HL-60/S4 treated with phorbol 12-myristate 13-acetate at 8.2 ng/mL for 4 days and 3 days (cell line): ENCODE measurements around the gene DMXL1.
"Not testable (repeated sequence)": the region's sequence is repeated elsewhere in the genome, so short reads cannot be mapped to it uniquely, and the experiment has no call there.

Source experiments
- in situ Hi-C: fragments of 300-500 bp; cut with MboI; formaldehyde crosslinking; loops from 2 replicates; pipeline ENCODE4 v1.15.0; 2022; ENCODE audit warnings: low sequenced_read_pairs

Gene DMXL1

DNA sequence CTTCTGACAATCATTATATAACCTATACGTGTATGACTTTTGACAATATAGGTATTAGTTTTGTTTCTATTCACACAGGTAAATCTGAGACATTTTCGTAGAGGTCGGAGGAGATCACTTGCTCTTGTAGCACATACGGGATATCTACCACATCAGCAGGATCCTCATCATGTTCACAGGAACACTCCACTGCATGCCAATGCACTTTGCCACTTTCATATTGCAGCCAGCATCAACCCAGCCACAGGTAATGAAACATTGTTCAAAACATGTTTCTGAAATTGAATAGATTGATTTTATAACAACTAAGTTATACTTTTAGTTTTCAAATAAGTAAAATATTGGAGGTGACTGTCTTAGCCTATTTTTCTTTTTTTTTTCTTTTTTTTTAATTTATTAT is 50.0 kb downstream of the DMXL1 start:
- in situ Hi-C loops: no loop called here

GRCh38 chr5:119122474-119122873 is 51.6 kb downstream of the DMXL1 start:
- in situ Hi-C loops: not testable (repeated sequence)

DNA sequence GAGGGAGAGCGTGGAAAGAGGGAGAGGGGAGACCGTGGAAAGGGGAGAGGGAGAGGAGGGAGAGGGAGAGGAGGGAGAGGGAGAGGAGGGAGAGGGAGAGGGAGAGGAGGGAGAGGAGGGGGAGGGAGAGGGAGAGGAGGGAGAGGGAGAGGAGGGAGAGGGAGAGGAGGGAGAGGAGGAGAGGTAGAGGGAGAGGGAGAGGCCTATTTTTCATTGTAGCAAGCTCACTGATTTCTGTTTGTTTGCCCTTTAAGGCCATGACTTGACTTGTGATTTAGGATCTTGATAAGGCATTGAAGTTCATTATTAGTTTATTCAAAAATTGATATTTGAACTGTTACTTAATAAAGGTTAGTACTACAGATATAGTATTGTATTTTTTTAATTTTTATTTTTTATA is 52.4 kb downstream of the DMXL1 start:
- in situ Hi-C loops: no loop called here

- in situ Hi-C loops: no loop called here
These were observed 58.9 kb downstream of the DMXL1 start for GRCh38 chr5:119129770-119130169.

- in situ Hi-C loops: no loop called here
These were observed 60.8 kb downstream of the DMXL1 start for GRCh38 chr5:119131530-119132304.

DNA sequence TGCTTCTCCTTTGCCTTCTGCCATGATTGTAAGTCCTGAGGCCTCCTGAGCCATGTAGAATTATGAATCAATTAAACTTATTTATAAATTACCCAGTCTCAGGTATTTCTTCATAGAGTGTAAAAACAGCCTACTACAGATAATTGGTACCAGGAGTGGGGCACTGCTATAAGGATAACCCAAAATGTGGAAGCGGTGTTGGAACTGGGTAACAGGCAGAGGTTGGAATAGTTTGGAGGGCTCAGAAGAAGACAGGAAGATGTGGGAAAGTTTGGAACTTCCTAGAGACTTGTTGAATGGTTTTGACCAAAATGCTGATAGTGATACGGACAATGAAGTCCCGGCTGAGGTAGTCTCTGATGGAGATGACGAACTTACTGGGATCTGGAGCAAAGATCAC is 64.9 kb downstream of the DMXL1 start:
- in situ Hi-C loops: not testable (repeated sequence)

GRCh38 chr5:119136666-119137318 is 65.9 kb downstream of the DMXL1 start:
- in situ Hi-C loops: no loop called here

GRCh38 chr5:119153629-119154028 is 82.7 kb downstream of the DMXL1 start:
- in situ Hi-C loops: no loop called here

DNA sequence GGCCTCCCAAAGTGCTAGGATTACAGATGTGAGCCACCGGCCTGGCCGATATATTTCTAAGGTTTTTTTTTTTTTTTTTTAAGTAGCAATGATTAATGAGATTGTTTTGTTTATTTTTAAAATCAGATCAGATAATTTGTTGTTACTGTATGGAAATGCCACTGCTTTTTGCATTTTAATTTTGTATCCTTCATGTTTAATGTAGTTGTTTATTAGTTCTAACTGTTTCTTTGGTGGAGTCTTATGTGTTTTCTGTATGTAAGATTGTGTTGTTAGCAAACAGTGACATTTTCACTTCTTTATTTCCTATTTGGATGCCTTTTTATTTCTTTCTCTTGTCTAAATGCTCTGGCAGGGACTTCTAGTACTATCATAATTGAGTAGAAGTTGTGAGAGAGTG is 87.3 kb downstream of the DMXL1 start:
- in situ Hi-C loops: no loop called here

DNA sequence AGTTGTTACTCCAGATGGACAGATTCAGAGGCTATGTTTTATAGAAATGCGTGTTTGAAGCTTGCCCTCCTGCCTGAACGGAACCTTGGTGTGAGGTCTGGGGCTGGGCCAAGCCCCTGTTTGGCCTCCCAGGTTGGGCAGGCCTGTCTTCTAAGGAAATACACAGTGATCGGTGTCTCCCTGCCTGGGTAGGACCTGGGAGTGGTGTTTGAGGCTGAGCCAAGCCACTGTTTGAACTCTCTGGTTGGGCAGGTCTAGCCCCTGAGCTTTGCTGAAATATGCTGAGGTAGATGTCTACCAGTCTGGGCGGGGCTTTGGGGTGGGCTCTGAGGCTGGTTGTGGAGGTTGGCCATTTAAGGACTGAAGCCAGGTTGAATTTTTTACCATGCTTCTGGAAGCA is 90.5 kb downstream of the DMXL1 start:
- in situ Hi-C loops: no loop called here

DNA sequence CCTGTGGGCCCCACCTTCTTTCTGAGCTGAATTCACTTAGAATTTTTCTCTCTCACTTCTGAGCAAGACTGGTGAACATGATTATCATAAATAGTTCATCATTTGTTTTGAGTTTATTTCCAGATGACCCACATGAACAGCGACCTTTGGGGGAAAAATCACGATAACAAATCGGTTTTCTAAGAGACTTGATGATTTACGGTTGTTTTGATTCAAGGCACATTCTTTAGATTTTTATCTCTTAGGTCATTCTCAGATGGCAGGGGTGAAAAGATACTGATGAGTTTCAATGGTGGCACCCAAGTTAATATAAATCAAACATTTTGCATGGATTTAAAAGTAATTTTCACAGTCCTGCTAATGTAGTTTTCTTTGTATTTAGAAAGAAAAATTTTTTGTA is 95.1 kb downstream of the DMXL1 start:
- in situ Hi-C loops: no loop called here

DNA sequence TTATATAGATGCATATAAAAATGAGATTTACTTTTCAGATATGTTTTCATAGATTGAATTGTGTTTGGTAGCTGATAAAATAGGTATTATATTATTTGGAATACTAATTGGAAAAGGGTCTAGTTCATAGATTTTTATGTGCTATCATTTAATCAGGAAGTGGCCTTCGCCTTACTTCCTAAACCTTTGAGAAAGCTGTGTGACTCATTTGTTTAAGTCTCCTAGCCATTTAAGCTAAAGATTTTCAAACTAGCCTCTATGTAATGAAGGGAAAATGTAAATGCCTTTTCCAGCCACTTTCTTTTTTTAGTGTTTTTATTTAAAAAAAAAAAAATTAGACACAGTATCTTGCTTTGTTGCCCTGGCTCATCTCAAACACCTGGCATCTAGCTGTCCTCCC is 97.5 kb downstream of the DMXL1 start:
- in situ Hi-C loops: no loop called here

DNA sequence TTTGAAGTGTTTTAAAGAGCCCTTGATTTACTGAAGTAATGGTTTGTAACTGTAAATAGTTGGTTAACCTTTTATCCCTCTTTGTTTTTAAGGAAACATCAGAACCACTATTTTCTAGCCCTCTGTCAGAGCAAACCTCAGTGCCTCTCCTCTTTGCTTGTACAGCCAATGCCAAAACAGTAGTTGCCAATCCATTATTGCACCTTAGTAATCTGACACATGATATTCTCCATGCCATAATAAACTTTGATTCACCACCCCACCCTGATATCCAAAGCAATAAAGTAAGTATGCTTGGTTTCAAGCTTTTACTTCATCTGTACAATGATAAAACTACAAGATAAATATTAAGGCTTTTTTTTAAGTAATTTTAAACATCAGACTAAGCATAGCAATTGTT is 100.8 kb downstream of the DMXL1 start:
- in situ Hi-C loops: no loop called here

- in situ Hi-C loops: no loop called here
These were observed 103.8 kb downstream of the DMXL1 start for GRCh38 chr5:119174578-119175163.

DNA sequence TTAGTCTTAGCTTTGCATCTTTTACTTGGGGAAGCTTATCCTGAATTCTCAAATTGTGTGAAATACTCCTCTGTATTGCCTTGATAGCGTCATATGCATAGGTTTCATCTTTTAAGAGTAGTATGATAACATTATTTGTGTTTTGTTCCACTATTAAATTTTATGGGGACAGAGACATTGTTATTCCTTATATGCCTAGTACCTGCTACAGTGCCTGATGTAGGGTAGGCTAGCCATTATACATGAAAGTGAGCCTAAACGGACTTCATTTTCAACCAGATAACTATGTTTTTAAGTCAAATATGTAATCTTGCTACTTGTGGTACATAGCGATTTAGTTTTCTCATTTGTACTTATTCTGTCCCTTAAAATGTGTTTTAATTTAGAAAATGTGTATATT is 105.9 kb downstream of the DMXL1 start:
- in situ Hi-C loops: no loop called here

DNA sequence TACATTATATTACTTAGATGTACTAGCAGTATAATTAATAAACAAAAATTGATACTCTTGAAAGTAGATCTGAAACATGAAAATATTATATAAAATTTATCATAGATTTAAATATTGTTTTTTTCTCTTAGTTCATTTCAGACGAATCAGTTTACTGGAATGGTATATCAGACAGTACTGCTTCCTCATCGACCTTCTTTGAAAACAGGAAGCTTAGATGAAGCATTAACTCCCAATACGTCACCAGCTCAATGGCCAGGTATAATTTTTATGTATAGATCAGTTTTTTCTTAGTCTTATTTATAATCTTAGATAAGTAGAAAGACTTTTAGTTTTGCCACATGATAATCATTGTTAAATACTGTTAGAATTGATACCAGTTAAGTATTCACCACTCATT is 106.3 kb downstream of the DMXL1 start:
- in situ Hi-C loops: no loop called here

GRCh38 chr5:119178435-119178834 is 107.5 kb downstream of the DMXL1 start:
- in situ Hi-C loops: no loop called here

DNA sequence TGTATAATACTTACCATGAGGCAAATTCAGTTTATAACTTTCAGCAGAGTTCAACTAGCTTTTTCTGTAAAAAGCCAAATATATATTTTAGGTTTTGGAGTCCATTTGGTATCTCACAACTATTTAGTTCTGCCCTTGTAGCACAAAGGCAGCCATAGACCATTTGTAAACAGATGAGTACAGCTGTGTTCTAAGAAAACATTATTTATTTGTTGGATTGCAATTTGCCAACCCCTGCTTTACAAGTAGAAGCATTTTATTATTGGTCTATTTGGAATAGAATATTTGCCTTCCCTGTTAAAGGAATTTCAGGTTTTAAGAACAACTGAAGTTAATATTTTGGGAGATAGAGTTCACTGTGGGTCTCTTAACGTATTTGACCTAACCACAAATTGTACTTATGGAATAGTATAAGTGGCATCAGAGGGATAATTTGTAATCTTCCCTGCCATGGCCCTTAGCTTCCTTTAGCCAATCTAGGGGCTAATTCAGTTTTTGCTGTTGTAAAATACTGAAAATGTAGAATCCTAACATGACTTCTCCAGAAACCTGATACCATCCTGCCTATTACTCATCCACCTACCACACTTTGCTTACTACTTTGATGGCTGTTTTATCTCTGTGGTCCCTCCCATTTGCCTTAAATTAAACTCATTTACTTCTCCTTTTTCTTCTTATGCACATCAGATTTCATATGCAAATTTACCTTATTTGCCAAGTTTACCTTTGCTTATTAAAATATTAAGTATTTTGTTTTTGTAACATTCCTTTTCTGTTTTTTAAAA is 109.2 kb downstream of the DMXL1 start:
- in situ Hi-C loops: no loop called here

GRCh38 chr5:119185512-119185911 is 114.6 kb downstream of the DMXL1 start:
- in situ Hi-C loops: not testable (repeated sequence)

DNA sequence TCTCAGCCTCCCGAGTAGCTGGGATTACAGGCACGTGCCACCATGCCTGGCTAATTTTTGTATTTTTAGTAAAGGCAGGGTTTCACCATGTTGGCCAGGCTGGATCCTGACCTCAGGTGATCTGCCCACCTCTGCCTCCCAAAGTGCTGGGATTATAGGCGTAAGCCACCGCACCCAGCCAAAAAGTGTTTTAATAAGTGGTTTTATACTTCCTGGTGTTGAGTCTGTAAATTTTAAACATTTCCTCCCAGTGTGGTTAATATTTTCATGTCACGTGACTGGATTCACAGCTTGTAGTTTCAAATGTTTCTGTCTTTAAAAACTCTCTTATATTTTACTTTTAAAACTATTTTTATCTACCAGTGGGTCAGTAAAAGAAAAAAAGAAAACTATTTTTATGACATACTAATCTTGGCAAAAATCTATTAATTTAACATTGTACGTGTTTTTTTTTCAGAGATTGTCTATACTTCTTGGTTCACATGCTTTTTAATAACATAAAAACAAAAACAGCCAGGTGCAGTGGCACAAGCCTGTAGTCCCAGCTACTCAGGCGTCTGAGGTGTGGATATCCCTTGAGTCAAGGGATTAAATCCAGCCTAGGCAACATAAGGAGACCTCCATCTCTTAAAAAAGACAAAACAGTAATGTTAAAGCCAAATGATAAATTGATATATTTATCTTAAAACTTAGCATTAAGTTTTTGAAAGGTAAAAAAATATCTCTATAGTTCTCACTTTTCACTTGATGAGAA is 117.1 kb downstream of the DMXL1 start:
- in situ Hi-C loops: no loop called here
